ENCODE measurements around the gene INTS2. TPM values are rescaled to one million over a fixed set of nuclear protein-coding genes. Genes with fewer than 3 reads are reported as not detected.

INTS2 gene
- total RNA-seq, 1 donor from 2014 or later = 12.7 TPM

DNA sequence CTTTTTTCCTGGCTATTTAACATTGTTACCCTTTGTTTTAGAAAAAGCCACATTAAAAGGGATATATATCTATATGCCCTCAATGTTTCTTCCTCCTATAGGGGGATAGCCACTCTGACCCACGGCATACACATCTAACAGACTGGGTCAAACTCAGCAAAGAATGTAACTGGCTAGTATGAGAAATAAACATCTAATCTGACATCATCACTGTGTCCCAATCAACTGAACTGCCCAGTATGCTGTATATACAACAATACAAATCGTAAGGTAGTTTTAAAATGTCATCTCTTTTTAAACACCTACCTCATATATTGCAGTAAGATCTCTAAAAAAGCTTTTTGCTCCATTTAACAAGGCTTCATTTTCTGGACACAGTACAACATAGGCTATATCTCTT lies 39.9 kb upstream of the INTS2 start:
- Histone ChIP-seq H3K4me3 (no peak overlapping the region), H3K9me3 (no peaks in the 10 kb centered on the region), H3K27ac (no peak overlapping the region), H3K36me3 (peaks cover 99% of the 10 kb centered on the region), H3K4me1 (no peaks in the 10 kb centered on the region), H3K27me3 (ENCODE audit: low read depth) (no peaks in the 10 kb centered on the region)
- no peak for DNase-seq
- intact Hi-C loops (cut with DNase I) = no loop called here
- TF ChIP-seq, protein P1, sequence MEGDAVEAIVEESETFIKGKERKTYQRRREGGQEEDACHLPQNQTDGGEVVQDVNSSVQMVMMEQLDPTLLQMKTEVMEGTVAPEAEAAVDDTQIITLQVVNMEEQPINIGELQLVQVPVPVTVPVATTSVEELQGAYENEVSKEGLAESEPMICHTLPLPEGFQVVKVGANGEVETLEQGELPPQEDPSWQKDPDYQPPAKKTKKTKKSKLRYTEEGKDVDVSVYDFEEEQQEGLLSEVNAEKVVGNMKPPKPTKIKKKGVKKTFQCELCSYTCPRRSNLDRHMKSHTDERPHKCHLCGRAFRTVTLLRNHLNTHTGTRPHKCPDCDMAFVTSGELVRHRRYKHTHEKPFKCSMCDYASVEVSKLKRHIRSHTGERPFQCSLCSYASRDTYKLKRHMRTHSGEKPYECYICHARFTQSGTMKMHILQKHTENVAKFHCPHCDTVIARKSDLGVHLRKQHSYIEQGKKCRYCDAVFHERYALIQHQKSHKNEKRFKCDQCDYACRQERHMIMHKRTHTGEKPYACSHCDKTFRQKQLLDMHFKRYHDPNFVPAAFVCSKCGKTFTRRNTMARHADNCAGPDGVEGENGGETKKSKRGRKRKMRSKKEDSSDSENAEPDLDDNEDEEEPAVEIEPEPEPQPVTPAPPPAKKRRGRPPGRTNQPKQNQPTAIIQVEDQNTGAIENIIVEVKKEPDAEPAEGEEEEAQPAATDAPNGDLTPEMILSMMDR (IDR thresholded peaks at IDR 0.05) = no peak
- ATAC-seq = no peak

DNA sequence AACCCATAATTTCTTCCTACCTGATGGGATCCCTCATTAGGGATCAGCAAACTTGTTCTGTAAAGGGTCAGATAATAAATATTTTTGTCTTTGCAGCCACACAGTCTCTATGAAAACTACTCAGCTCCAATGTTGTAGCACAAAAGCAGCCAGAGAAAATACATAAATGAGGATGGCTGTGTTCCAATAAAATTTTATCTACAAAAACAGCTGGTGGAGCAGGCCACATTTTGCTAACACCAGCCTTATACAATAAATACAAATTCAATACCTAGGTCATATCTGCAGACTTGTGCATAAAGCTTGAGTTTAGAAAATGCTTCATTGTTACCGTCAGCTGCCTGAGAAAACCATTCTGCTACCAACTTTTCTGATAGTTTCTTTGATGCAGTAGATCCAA lies 38.4 kb upstream of the INTS2 start:
- H3K9me3 ChIP-seq = no peaks in the 10 kb centered on the region
- intact Hi-C loops (cut with DNase I) = no loop called here
- peaks cover 99% of the 10 kb centered on the region for H3K36me3 ChIP-seq
- H3K27ac ChIP-seq = no peak overlapping the region
- H3K4me3 ChIP-seq = no peak overlapping the region
- H3K4me1 ChIP-seq = no peaks in the 10 kb centered on the region
- no peak for DNase-seq
- TF ChIP-seq, protein P1 (IDR thresholded peaks at IDR 0.05) = no peak
- no peak for ATAC-seq
- H3K27me3 ChIP-seq (ENCODE audit: low read depth) = no peaks in the 10 kb centered on the region

DNA sequence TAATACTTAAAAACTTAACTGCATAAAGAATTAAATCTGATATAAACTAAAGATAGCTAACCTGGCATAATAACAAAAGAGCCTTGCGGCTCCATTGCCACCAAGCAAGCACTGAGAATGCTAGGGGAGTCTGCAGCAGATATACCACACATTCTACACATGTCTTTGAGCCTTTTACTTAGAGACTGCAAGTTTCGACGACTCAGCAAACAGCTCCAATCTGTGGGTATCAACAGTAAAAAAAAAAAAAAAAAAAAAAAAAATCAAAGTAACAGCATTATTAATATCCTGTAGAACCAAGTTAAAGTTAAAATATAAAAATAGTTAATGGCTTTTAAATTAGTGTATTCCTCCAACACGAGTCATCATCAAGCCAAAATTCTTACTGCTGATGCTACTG lies 27.8 kb upstream of the INTS2 start:
- Histone ChIP-seq H3K36me3 (peaks cover 100% of the 10 kb centered on the region), H3K4me3 (no peak overlapping the region), H3K27ac (no peak overlapping the region), H3K27me3 (ENCODE audit: low read depth) (no peaks in the 10 kb centered on the region), H3K9me3 (no peaks in the 10 kb centered on the region), H3K4me1 (no peaks in the 10 kb centered on the region)
- intact Hi-C loops (cut with DNase I) = no loop called here
- DNase-seq (no peak), ATAC-seq (no peak)
- TF ChIP-seq, protein P1 (IDR thresholded peaks at IDR 0.05) = no peak

DNA sequence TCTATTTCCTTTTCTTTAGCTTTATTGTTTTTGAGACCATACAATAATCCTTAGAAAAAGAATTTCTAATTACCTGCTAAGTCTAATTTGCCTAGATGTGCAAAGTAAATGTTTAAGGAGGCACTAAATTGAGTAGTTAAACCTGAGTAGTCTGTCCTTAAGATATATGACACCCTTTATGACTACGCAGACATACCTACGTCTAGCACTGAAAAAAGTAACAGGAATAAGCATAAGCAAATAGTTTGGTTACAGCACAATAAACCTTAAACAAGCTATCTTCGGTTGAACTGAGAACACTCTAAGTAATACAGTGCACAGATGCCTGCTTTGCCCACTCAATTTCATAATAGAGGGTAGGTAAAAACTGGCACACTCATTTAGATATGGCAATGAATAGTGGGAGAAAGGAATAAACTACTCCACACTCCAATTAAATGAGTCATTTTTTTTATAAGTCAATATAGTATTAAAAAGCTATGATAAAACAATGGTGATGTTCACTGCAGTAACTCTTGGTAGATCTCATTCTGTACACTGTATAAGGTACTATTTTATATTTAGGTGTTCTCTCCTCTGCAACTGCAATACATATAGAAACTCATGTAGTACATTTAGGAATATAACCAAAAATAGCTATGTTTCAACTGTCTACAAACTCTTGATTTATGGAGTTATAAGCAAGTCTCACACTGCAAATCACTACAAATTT lies 19.7 kb upstream of the INTS2 start:
- TF ChIP-seq, protein P1 (IDR thresholded peaks at IDR 0.05) = no peak
- Histone ChIP-seq H3K27me3 (ENCODE audit: low read depth) (no peaks in the 10 kb centered on the region), H3K4me1 (no peaks in the 10 kb centered on the region), H3K27ac (no peak overlapping the region), H3K9me3 (no peaks in the 10 kb centered on the region), H3K4me3 (no peak overlapping the region), H3K36me3 (peaks cover 95% of the 10 kb centered on the region)
- ATAC-seq (no peak), DNase-seq (no peak)
- intact Hi-C loops (cut with DNase I) = no loop called here

DNA sequence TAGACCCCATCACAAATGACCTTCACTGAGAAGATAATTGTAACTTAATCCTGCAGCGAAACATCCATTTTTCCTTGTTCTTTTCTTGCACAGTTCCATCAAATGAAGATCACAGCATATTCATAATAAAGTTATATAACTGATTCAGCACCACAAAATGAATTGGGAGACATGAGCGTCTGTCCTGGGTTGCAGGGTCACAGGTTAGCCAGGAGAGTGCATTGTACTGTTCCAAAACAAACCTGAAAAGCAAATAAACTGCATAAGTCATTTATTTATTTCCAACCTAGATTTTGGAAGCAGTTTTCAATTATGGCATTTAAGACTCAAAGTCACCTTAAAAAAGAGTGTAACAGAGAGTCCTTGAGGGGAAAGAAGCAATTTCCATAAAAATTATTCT lies 18.6 kb upstream of the INTS2 start:
- no peak for ATAC-seq
- intact Hi-C loops (cut with DNase I) = no loop called here
- H3K27ac ChIP-seq = no peak overlapping the region
- H3K36me3 ChIP-seq = peaks cover 83% of the 10 kb centered on the region
- TF ChIP-seq, protein P1 (IDR thresholded peaks at IDR 0.05) = no peak
- H3K4me1 ChIP-seq = no peaks in the 10 kb centered on the region
- no peaks in the 10 kb centered on the region for H3K9me3 ChIP-seq
- H3K27me3 ChIP-seq (ENCODE audit: low read depth) = no peaks in the 10 kb centered on the region
- H3K4me3 ChIP-seq = no peak overlapping the region
- no peak for DNase-seq
